NCI-H2081 treated with DMSO at 0.1 percent for 48 hours (cell line): ENCODE results near the gene C5orf58.
"Not testable (repeated sequence)": the region's sequence is repeated elsewhere in the genome, so short reads cannot be mapped to it uniquely, and the experiment has no call there.

ENCODE experiments used
- DNase-seq: peaks from one replicate; lab custom pipeline; 2025; lab: John Stamatoyannopoulos, UW

Gene C5orf58

DNA sequence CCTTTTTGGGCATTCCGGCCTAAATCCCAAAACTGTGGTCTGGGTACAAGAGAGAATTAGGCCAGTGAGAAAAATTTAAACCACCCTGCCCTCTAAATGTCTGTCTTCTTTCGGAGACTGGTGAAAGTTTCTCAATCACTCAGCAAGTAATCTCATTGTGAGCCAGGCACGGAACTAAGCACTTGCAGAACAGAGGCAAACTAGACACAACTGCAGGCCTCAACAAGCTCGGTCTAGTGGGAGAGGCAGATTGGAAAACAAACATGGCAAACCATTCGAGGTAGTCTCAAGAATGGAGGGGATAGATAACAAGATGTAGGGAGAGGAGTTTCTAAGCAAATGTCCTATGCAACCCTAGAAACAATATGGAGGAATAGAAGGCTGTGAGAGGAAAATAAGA lies 8.9 kb upstream of the C5orf58 start:
- no peak for DNase-seq

DNA sequence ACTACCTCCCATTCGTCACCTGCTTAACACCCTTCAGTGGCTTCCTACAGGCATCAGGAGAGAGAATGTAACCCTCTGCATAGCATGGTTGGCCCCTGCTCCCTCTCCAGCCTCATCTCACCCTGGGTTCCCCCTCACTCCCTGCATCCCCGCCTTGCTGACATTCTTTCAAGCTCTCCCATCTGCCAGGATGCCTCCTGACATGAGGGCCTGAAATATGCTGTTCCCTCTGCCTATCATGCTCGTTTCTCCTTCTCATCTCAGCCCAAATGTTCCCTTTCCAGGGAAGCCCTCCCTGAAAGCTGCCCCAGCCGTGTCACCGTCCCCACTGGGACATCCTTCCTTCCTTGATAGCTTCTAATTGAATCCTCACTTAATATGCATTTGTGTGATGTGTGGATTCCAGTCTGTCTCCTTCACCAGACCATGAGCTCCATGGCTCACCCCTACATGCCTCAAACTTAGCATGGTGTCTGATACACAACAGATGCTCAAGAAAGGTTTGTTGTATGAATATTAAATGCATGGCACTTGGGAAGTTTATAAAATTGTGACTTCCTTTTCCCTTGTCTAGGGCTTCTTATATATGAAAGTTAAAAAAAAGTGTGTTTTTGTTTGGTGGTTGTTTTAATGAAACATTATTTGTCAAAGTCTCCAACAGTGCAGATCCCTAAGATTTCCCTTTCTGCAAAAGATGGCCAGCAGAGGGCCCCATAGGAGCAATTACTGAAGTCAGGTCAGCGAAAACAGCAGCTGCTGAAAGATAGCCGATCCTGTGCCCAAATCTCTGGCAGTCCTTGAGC lies 7.3 kb upstream of the C5orf58 start:
- DNase-seq, result no peak

DNA sequence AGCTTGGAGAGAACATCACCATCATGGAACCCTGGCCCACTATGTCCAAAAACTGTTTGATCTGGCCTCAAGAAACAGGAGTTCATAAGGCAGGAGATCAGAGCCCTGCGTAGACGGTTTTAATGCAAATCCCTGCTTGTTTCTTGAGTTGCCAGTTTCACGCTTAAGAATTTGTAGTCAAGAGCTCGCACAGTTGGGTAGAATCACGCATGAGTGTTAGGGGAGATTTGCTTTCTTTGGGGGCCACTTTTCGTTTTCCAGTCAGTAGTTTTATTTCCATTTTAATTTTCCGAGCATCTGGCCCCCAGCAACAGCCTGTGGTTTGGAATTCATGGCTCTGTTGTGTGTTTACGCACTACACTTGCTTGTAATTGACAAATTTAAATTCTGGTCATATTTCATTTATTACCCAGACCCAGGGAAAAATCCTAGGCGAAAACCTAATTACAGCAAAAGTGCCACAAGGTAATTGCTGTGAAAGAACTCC lies 6.6 kb upstream of the C5orf58 start:
- no peak for DNase-seq

DNA sequence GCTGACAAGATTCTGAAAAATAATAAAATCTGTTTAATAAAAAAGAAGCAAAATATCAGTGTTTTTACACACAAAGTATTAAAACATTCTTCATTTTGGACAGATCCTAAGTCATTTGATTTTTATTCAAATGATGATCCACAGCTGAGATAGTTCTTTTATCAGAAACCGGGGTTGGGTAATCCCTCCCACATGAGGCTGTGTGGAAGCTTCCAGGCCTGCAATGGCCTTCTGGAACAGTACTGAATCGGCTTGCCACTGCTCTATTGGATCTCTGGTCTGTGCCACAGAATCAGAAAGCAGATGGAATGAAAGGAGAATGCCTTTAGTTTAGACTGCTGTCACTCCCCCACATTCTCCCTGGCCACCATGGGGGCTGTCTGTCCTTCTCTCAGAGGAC lies 6.1 kb upstream of the C5orf58 start:
- no peak for DNase-seq

DNA sequence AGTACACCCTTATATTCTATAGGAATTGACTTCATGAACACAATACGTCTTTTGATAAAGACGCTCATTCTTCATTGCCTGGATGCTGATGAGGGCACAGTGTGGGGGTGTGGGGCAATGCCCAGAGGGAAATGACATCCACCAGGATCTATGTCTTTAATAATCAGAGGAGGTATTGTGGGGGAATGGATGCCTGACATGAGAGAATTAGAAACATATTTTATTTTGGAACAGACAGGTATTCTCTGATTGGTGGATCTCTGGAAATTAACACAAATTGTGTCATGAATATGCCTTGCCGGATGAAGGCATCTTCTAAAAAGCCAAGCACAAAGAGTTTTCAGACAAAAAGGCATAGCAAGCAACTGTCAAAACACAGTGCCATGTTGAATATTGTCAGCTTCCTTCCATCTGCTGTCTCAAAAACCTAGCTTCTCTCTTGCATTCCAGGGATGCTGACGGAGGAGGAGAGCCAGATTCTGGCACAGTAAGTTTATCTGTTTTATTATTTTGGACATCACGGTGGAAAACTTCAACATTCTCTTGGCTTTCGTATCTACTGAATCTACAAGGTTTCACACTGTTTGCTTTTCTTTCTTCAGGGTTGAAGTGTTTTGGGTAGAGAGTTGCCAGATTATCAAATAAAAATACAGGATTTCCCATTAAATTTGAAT lies 3.9 kb upstream of the C5orf58 start:
- no peak for DNase-seq

DNA sequence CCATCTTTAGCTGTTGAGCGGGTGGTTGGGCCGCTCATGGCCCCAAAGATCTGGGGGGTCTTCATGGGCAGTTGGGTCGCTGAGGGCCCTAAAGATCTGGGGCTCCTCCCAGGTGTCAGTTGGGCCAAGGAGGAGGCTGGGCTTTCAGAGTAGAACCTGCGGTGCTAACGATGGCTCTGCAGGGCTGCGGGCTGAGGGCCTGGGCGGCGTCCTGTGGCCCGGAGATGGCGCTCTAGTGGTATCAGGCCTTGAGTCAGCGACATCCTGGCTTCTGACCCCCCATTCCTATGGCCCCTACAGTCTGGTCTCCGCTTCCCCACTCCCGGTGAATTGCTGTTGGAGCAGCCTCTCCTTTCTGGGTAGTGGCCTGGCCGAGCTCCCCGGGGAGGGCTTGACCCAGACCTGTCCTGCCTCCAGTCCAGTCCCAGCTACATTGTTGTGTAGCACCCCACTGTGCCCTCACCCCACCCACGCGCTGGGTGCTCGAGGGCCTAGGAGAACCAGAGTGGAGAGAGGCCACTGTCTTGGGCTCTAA lies 640 bp downstream of the C5orf58 start:
- DNase-seq, result no peak

DNA sequence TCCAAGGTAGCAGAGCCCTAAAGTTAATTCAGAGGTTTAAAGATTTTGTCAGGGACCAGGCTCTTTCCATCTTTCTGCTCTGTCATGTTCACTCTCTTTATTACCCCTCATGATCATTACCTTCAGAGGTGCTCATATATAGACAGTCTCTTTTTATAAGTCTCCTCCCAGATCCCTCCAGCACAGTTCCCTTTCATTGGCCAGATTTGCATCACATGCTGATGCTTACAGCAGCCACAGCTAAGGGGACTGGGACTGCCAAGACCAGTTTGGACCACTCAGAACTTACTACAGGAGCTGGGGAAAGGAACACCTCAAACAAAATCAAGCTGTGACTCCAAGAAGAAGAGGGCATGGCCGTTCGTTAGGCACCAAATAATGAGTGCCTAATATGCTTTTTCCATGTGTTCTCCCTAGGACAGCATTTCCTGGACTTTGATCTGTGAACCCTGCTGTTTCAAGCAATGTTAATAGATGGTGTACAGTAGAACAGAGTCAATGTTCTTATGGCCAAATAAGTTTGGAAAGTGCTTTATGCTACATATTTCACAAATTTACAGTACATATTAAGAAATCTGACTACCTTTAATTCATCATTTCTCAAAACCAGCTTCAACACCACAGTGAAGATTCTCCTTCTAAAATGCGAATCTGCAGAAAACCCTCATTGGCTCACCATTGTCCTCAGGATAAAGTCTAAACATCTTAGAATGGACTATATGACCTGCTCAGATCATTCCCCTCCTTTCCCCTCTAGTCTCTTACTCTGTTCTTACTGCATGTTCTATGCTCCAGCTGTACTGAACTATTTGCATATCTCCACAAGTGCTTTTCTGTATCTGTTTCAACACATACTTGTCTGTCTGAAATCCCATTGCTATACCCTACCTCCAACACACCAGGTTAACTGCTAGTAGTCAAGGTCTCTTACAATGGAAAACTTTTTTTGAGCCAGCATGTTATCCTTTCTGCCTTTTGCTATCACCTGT lies 3.4 kb downstream of the C5orf58 start:
- no peak for DNase-seq

DNA sequence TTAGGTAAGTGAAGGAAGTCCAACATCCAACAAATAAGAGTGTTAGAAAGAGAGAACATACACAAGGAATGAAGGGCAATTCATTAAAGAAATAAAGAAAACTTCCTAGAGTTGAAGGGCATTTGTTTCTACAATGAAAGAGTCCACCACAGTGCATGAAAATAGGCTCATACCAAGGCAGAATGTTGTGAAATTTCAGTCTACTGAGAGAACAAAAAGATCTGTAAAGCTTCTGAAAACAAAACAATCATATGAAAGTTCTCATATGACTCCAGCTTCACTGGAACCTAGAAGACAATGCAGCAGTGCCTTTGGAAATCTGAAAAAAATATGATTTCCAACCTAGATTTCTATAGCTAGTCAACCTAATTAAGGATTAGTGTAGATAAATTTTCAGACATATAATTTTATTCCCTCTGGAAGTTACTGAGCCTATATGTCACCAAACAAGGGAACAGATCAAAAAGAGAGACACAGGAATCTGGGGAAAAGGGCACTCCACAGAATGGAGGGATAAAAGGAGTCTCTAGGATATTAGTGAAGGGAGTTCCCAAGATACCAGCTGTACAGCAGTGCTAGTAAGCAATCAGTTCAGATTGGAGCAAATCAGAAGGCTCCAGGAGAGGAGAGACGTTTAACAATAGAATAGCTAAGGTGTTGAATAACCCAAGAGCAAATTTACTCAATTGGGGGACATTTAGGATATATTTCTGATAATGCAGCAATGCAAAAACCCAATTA lies 5.8 kb downstream of the C5orf58 start:
- DNase-seq, result no peak

DNA sequence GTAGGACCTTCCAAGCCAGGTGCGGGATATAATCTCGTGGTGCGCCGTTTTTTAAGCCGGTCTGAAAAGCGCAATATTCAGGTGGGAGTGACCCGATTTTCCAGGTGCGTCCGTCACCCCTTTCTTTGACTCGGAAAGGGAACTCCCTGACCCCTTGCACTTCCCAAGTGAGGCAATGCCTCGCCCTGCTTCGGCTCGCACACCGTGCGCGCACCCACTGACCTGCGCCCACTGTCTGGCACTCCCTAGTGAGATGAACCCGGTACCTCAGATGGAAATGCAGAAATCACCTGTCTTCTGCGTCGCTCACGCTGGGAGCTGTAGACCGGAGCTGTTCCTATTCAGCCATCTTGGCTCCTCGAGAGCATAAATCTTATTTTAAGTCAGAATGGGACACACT lies 12.7 kb downstream of the C5orf58 start:
- DNase-seq, result not testable (repeated sequence)

DNA sequence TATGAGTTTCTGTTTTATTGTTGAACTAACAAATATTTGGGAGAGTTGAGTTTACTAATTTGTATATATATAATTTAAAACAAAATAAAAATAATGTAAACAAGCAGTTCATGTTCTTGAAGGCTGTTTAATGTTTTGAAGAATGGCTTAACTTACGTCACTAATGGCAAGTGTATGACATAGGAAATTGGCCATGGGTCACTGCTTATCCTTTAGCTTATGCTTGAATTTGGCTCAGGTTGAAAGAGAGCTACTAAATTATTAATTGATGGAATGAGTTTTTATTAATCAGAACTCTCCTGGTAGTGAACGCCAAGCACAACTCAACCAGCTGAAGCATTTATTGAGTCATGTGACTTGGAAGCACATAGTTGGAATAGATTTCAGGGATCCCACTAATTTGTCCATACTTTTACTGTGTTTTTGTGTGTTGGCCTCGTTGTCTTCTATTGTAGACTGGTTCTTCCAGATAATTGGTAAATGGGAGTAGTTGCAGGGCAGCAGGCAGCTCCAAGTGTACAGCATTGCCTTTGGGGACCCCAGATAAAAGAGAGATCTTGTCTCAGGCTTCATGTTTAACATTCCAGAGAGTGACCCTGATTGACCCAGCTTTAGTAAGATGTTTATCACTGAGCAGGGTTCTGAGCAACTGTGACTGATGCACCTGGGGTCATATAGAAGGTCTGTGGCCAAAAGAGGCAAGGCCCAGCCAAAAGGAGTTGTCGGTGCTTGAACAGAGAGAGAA lies 13.5 kb downstream of the C5orf58 start:
- DNase-seq, result no peak

DNA sequence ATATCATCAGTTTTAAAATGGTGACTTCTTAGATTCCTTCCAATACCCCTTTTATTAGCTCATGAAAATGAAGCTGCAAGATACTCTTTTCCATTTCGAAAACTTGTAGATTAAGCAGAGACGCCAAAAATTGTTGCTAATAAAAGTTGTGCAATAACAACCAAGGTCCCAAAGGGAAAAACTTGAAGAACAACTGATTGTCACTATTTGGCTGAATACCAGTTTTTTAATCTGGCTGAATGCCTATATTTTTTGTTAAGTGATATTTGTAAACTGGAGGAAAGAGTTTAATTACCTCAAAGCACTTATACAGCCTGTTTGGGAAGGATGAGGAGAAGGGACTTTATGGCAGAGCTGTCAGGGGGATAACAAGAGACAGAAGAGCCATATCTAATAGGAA lies 14.6 kb downstream of the C5orf58 start:
- DNase-seq, result no peak

DNA sequence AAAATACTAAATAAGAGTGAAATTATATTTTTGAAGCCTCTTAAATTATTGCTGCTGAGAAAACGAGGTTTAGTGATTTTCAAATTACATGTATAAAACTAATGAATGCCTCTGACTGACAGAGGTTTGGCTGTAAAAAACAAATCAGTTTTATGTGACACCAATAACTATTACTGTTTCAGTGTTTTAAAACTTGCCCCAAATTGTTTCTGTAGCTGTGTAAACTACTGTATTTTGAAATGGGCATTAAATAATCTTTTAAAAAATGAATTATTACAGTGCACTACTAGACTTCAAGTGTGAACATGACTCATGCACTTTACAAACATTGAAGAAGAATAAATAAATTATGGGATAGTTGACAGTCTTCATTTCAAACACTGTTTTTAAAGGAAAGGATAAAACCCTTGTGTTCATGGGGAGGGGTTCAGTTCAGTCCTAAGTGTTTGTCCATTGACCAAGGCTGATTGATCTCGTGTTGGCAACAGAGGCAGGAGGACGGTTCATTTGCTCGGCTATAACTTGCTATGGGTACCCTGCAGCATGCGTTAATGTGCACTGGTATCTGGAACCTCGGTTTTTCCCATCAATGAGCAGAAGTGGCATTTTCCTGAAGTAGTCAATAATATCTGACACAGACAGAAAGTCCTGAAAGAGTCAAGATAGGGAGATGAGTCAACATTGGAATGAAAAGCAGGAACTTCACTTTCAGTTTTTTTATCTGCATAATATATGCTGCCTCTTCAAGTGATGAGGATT lies 15.6 kb downstream of the C5orf58 start:
- DNase-seq, result no peak

DNA sequence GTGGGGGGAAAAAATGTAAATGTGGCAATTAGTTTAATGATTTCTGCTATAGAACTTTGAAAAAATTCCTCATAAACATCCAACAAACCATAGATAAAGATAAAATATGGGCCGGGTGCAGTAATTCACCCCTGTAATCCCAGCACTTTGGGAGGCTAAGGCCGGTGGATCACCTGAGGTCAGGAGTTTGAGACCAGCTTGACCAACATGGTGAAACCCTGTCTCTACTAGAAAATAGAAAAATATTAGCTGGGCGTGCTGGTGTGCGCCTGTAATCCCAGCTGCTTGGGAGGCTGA lies 16.1 kb downstream of the C5orf58 start:
- DNase-seq, result not testable (repeated sequence)

DNA sequence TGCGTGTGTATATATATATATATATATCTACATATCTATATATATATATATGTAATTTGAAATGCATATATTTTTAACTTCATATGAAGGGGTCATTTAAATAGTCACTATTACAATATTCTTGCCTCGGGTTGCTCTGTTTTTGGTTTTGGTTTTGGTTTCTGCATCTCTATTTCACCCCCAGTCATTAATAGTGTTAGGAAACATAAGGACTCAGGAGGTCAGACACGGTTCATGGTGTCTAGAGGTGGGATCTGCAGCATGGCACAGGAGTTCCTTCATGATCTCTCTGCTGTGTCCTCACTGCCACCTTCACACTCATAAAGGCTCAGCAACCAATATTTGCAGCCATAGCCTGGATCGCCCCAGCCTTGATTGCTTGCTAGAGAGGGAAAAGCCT lies 16.6 kb downstream of the C5orf58 start:
- DNase-seq, result no peak

DNA sequence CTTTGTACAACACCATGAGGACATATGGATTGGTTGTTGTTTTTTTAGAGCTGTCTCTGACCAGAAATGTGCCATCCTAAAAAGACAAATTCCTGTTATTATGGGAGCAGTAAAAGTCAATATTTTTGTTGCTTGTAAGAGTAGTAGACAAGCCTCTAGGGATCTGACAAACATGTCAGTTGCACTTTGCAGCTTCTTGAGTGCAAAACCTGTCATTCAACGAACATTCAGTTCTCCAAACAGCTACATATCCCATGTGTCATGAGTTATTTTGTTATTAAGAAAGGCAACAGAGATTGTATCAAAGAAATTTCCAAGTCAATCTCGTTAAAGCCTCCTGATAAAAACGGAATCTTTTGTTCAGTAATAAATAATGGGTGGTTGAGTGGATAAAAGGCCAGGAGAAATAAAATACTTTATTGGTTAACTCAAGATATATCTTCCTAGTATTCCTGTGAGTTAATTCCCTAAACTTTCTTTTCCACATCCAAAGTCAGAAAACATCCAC lies 18.1 kb downstream of the C5orf58 start:
- no peak for DNase-seq

DNA sequence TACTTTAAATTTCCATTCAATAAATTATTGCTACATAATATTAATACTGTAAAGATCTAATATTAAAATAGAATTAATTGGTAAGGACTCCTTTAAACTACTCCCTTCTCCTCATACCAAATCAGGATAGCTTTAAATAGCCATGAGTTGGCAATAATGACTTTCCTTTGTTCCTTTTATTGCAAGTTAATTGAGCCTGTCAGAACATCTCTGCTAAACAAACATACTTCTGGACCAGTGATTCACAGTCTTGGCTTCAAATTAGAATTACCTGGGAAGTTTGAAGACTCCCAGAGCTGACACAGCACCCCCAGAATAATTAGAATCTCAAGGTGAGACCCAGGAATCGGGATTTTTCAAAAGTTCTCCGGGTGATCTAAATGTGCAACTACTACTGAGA lies 18.7 kb downstream of the C5orf58 start:
- no peak for DNase-seq

DNA sequence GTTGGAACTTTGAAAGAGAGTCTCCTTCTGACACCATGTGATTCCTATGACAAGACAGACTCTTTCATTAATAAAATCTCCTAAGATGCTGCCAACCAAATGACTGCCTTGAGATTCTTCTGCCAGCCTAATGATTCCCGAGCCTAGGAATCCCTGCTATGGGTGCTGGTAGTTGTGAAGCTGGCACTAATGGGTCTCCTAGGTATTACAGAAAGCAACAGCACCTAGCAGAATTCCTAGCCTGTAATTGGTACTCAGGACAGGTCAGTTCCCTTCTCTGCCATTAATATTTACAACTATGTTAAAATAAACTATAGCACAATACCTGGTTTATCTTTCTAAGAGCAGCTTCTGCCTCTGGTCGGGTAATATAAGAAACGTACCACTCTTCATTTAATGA lies 19.3 kb downstream of the C5orf58 start:
- no peak for DNase-seq

DNA sequence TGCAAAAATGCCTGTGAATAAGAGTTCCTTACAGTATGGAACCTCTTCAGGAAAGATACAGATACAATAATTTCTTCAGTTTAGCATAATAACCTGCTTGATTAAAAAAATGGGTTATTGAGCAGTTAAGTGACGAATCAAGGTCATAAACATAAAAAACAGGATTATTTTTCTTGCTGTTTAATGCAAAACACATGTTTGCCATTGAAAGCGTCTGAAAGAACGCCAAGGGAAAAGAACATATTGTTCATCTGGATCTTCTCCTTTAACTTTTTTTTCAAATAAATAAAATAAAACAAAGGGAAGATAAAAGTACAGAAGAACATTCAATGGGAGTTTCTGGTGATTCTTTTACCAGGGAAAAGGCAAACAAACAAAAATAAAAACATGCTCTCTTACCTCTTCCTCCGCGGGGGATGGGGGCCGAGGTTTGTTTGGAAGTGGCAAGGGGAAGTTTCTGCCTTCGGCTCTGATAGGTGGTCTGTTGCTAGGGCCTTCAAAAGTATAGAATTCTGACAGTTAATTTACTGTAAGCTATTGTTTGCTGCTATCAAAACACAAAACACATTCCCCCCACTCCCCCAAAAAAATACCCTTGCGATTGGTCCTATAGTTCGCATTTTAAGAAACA lies 20.1 kb downstream of the C5orf58 start:
- DNase-seq, result no peak

DNA sequence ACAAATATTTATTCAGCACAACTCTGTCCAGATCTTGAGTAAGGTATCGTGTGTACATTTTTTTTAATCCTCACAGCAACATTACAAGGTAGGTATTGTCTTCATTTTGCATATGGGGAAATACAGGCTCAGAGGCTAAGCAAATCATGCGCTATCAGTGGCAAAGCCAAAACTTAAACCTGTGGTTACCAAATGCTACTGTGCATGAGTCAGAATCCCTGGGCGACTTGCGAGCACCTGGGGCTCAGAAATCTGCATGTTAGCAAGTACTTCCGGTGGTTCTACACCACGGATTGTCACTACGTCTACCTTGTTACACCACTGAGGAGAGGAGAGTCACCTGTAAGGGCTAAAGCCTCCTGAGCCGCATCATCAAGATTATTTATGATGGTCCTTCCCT lies 21.3 kb downstream of the C5orf58 start:
- DNase-seq, result no peak
